GM12801 (cell line): ENCODE results near the gene ANKRD22.

Source experiments
- CTCF ChIP-seq: IDR thresholded peaks from one replicate; pipeline ENCODE4 v1.5.1; 2011; ENCODE audit warnings: control low read depth; ENCODE audit not compliant: insufficient read length; ENCODE audit errors: extremely low read depth

The ANKRD22 gene

GRCh38 chr10:88820748-88821401 is 30.8 kb downstream of the ANKRD22 start:
- TF ChIP-seq CTCF, result no peak

GRCh38 chr10:88819290-88819689 is 32.4 kb downstream of the ANKRD22 start:
- no peak for TF ChIP-seq CTCF

GRCh38 chr10:88813200-88813599 is 38.4 kb downstream of the ANKRD22 start:
- no peak for TF ChIP-seq CTCF

- TF ChIP-seq CTCF, result no peak
Observed at GRCh38 chr10:88810196-88810961, 41.3 kb downstream of the ANKRD22 start.

- no peak for TF ChIP-seq CTCF
Observed at GRCh38 chr10:88809621-88810020, 42.0 kb downstream of the ANKRD22 start.

GRCh38 chr10:88805924-88806323 is 45.7 kb downstream of the ANKRD22 start:
- no peak for TF ChIP-seq CTCF

GRCh38 chr10:88805361-88805760 is 46.3 kb downstream of the ANKRD22 start:
- no peak for TF ChIP-seq CTCF
